Gastroesophageal sphincter (tissue), 4 donors: ENCODE data around the gene ACADM. TPM values are rescaled to one million over a fixed set of nuclear protein-coding genes. Genes with fewer than 3 reads are reported as not detected.

Experiments
- ATAC-seq: fragments of 150-250 bp; one replicate; pipeline ENCODE4 v1.9.1; 2016; ENCODE audit warnings: mild to moderate bottlenecking, moderate library complexity
- H3K27ac ChIP-seq, 4 donors: fragments of 200-600 bp; sonication (generic) in 3 of 4; 1 replicate in 3 of 4; 2 replicates in 1 of 4; pipeline ENCODE4 v1.5.1; 2016 to 2019
- H3K27me3 ChIP-seq: fragments of 200-600 bp; sonication (generic); one replicate; pipeline ENCODE4 v1.5.1; 2019
- H3K36me3 ChIP-seq, 2 donors: fragments of 200-600 bp; sonication (generic); one replicate each; pipeline ENCODE4 v1.5.1; 2019; ENCODE audit warnings: control low read depth in 1 of 2
- H3K4me1 ChIP-seq, 3 donors: fragments of 200-600 bp; sonication (generic); 1 replicate in 2 of 3; 2 replicates in 1 of 3; pipeline ENCODE4 v1.5.1; 2016 to 2019; ENCODE audit warnings: control low read depth in 2 of 3
- H3K4me3 ChIP-seq, 2 donors: fragments of 200-600 bp; sonication (generic); one replicate each; pipeline ENCODE4 v1.5.1; 2019; ENCODE audit warnings: mild to moderate bottlenecking in 1 of 2, moderate library complexity in 1 of 2
- H3K9me3 ChIP-seq, 3 donors: fragments of 200-600 bp; sonication (generic); one replicate each; pipeline ENCODE4 v1.5.1; 2017 to 2019; ENCODE audit warnings: control low read depth in 2 of 3
- CTCF ChIP-seq, 4 experiments: fragments of 200-600 bp in 2 of 4; fragments of 450-650 bp in 2 of 4; sonication (generic) in 1 of 4; IDR thresholded peaks; one replicate each; pipeline ENCODE4 v1.5.1; 2017 to 2019; ENCODE audit warnings: antibody characterized with exemption in 4 of 4, mild to moderate bottlenecking in 2 of 4, moderate library complexity in 2 of 4
- EP300 ChIP-seq: sonication (generic); formaldehyde crosslinking; IDR thresholded peaks from one replicate; pipeline ENCODE4 v1.6.1; 2017; ENCODE audit warnings: antibody characterized with exemption, mild to moderate bottlenecking
- POLR2A ChIP-seq, 2 donors: fragments of 450-650 bp; IDR thresholded peaks; one replicate each; pipeline ENCODE4 v1.6.1; 2017; ENCODE audit warnings: antibody characterized with exemption in 2 of 2, mild to moderate bottlenecking in 2 of 2, moderate library complexity in 1 of 2
- POLR2AphosphoS5 ChIP-seq: sonication (generic); formaldehyde crosslinking; IDR thresholded peaks from one replicate; pipeline ENCODE4 v1.6.1; 2017; ENCODE audit warnings: antibody characterized with exemption
- WGBS, 2 donors: methylation state at CpG; one replicate each; pipeline ENCODE4 v1.1.5; 2018; ENCODE audit warnings: low coverage in 1 of 2; 5-methylcytosine and 5-hydroxymethylcytosine counted together
- total RNA-seq, 4 donors: library from RNA; depleted of rRNA; stranded (reverse); fragments of >200 nt; gene quantifications; one replicate each; pipeline ENCODE4 v1.1.0, GENCODE V29; 2016

The ACADM gene
- total RNA-seq, 4 donors from 2014 or later = 51.2 to 73.8 (median 66.3) TPM

GRCh38 chr1:75707191-75707590, 17.3 kb upstream of the ACADM start:
- TF ChIP-seq POLR2A (IDR thresholded peaks at IDR 0.05) (no peak), CTCF (IDR thresholded peaks at IDR 0.05) (no peak), EP300 (no peak), POLR2AphosphoS5 (no peak)
- Histone ChIP-seq H3K4me1 (peaks cover 0 to 6% (median 0%) of the 10 kb centered on the region in 3 donors), H3K4me3 (no peak overlapping the region), H3K27ac (no peak overlapping the region), H3K9me3 (no peaks in the 10 kb centered on the region), H3K27me3 (no peaks in the 10 kb centered on the region), H3K36me3 (no peaks in the 10 kb centered on the region)
- ATAC-seq = no peak
- 0 to 22% methylated on average over 1 to 2 of the region's 2 CpGs for WGBS, 2 donors

GRCh38 chr1:75708910-75709309, 15.6 kb upstream of the ACADM start:
- no peaks in the 10 kb centered on the region for H3K36me3 ChIP-seq

DNA sequence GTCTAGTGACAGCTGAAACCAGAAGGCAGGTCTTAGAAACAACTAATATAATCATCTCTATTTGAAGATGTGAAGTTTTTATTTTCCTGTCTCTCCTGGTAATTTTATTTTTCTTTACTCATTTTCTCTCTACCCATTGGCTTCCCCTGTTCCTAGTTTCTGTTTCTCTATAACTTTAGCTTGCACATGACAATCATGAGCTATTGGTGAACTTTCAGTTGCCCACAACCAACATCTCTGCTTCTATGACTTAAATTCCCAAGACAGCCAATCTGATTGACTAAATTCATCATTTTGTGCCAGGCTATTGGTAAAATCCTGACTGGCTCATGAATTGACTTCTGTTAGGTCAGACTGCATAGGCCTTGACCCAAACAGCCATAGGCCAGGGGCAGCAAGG, 13.7 kb upstream of the ACADM start:
- Histone ChIP-seq H3K9me3 (no peaks in the 10 kb centered on the region), H3K27me3 (no peaks in the 10 kb centered on the region), H3K4me3 (no peak overlapping the region), H3K27ac (no peak overlapping the region), H3K36me3 (no peaks in the 10 kb centered on the region), H3K4me1 (peaks cover 0 to 14% (median 3%) of the 10 kb centered on the region in 3 donors)
- no peak for ATAC-seq
- no peak for TF ChIP-seq CTCF (IDR thresholded peaks at IDR 0.05)
- TF ChIP-seq POLR2AphosphoS5 = no peak
- no peak for TF ChIP-seq EP300
- no peak for TF ChIP-seq POLR2A (IDR thresholded peaks at IDR 0.05)

More at GRCh38 chr1:75708910-75709309, 15.6 kb upstream of the ACADM start:
- ATAC-seq = no peak
- no peak overlapping the region for H3K27ac ChIP-seq
- H3K27me3 ChIP-seq = no peaks in the 10 kb centered on the region
- no peak overlapping the region for H3K4me3 ChIP-seq
- peaks cover 0 to 14% (median 3%) of the 10 kb centered on the region in 3 donors for H3K4me1 ChIP-seq
- TF ChIP-seq CTCF (IDR thresholded peaks at IDR 0.05) (no peak), POLR2A (IDR thresholded peaks at IDR 0.05) (no peak)
- 42 to 45% methylated on average over 2 of the region's 2 CpGs for WGBS, 2 donors
- H3K9me3 ChIP-seq = no peaks in the 10 kb centered on the region

DNA sequence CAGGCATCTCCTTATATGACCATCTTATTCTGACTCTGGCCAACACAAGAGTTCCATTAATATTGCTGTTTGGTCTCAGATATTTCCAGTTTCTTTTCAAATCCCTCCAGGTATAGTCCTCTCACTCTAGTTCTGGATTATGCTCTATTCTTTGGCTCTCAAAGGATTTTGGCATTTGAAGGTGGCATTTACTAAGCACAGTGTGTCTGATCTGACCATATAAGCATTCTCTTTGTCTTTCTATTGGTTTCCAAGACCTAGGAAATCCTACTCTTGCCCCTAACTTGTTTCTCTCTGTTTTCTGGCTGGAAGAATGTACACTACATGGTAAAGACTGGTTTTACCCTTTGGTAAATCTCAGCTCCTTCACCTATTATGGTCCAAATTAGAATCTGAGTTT, 12.7 kb upstream of the ACADM start:
- no peak for TF ChIP-seq CTCF (IDR thresholded peaks at IDR 0.05)
- ATAC-seq = no peak
- H3K27me3 ChIP-seq = no peaks in the 10 kb centered on the region
- peak overlapping the region in 2 of 4 donors; percentile 34 to 54 for H3K27ac ChIP-seq
- no peak overlapping the region for H3K4me3 ChIP-seq
- no peaks in the 10 kb centered on the region for H3K9me3 ChIP-seq
- H3K36me3 ChIP-seq = no peaks in the 10 kb centered on the region
- peaks cover 0 to 14% (median 3%) of the 10 kb centered on the region in 3 donors for H3K4me1 ChIP-seq

GRCh38 chr1:75712306-75712705, 12.2 kb upstream of the ACADM start:
- H3K9me3 ChIP-seq = no peaks in the 10 kb centered on the region
- TF ChIP-seq POLR2AphosphoS5 (no peak), EP300 (no peak), POLR2A (IDR thresholded peaks at IDR 0.05) (no peak), CTCF (IDR thresholded peaks at IDR 0.05) (no peak)
- H3K27ac ChIP-seq = peak overlapping the region in 2 of 4 donors; percentile 34 to 54
- H3K4me3 ChIP-seq = no peak overlapping the region
- H3K36me3 ChIP-seq = no peaks in the 10 kb centered on the region
- H3K4me1 ChIP-seq = peaks cover 0 to 14% (median 3%) of the 10 kb centered on the region in 3 donors
- no peaks in the 10 kb centered on the region for H3K27me3 ChIP-seq
- ATAC-seq = peak; percentile 46
